PC-3 (cell line): ENCODE results near the gene FARS2.

Source experiments
- EZH2 ChIP-seq: fragments of 300-600 bp; sonication (generic); IDR thresholded peaks from one replicate; pipeline ENCODE4 v1.6.1; 2017; ENCODE audit warnings: antibody characterized with exemption, mild to moderate bottlenecking, low read length; ENCODE audit not compliant: unreplicated experiment
- EZH2phosphoT487 ChIP-seq: fragments of 300-600 bp; sonication (generic); IDR thresholded peaks from 2 replicates; pipeline ENCODE4 v1.6.1; 2018; ENCODE audit warnings: mild to moderate bottlenecking, antibody characterized with exemption, low read length, borderline replicate concordance
- TF ChIP-seq, protein P1 (sequence below): fragments of 300-600 bp; sonication (generic); conservative IDR thresholded peaks from 2 replicates; pipeline ENCODE4 v1.5.1; 2017; ENCODE audit warnings: antibody characterized with exemption, low read depth, mild to moderate bottlenecking, low read length

DNA sequence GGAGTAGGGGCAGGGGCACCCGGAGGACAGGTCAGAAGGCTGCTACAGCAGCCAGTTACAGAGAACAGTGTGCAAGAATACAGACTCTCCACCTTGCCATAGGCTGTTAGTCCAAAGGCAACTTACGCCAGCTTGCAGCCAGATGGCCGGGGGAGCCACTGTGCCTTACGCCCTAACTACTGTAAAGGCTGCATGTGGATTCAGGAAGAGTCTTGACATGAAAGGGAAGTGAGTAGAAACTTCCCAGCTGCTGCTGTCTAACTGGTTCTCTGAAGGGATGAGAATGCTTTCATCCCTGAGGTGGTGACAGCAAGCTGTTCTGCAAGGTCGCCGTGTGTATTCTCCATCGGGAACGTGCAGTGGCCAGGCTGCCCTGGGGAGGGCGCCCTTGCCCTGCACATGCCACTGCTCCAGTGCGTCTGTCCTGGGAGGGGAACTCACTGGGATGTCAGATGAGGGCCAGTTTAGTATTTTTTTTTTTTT is 46.7 kb upstream of the FARS2 start:
- TF ChIP-seq, protein P1, sequence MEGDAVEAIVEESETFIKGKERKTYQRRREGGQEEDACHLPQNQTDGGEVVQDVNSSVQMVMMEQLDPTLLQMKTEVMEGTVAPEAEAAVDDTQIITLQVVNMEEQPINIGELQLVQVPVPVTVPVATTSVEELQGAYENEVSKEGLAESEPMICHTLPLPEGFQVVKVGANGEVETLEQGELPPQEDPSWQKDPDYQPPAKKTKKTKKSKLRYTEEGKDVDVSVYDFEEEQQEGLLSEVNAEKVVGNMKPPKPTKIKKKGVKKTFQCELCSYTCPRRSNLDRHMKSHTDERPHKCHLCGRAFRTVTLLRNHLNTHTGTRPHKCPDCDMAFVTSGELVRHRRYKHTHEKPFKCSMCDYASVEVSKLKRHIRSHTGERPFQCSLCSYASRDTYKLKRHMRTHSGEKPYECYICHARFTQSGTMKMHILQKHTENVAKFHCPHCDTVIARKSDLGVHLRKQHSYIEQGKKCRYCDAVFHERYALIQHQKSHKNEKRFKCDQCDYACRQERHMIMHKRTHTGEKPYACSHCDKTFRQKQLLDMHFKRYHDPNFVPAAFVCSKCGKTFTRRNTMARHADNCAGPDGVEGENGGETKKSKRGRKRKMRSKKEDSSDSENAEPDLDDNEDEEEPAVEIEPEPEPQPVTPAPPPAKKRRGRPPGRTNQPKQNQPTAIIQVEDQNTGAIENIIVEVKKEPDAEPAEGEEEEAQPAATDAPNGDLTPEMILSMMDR: peak; percentile 87
- TF ChIP-seq EZH2: no peak
- TF ChIP-seq EZH2phosphoT487: no peak
